ENCODE data around the gene RRP1. TPM values are rescaled to one million over a fixed set of nuclear protein-coding genes. Genes with fewer than 3 reads are reported as not detected.

The RRP1 gene
- total RNA-seq, 1 donor from 2014 or later = 52.0 TPM

DNA sequence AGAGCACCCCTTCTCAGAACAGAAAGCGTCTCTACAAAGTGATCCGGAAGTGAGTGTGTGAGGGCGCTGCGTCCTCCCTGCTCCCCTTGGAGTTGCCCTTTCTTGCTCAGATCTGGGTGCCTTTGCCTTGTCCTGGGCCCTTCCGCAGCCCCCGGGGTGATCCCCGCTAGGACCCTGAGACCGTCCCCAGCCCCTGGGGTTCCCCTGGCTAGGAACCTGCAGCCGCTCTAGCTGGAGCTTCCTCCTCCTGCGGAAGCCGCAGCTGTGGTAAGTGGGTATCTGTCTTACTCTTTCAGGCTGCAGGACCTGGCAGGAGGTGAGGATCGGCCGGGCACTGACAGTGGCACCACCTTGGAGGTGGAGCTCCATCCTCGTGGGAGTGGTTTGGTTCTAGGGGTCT is 11.2 kb downstream of the RRP1 start:
- Histone ChIP-seq H3K36me3 (peaks cover 76 to 92% of the 10 kb centered on the region in 2 donors), H3K4me1 (no peaks in the 10 kb centered on the region), H3K27ac (no peak overlapping the region), H3K27me3 (no peaks in the 10 kb centered on the region), H3K4me3 (no peak overlapping the region), H3K9me3 (no peaks in the 10 kb centered on the region)
- no peak for DNase-seq (ENCODE audit: low spot score in 2 of 2)
- intact Hi-C loops (cut with DNase I) = no loop called here
- TF ChIP-seq, protein P1, sequence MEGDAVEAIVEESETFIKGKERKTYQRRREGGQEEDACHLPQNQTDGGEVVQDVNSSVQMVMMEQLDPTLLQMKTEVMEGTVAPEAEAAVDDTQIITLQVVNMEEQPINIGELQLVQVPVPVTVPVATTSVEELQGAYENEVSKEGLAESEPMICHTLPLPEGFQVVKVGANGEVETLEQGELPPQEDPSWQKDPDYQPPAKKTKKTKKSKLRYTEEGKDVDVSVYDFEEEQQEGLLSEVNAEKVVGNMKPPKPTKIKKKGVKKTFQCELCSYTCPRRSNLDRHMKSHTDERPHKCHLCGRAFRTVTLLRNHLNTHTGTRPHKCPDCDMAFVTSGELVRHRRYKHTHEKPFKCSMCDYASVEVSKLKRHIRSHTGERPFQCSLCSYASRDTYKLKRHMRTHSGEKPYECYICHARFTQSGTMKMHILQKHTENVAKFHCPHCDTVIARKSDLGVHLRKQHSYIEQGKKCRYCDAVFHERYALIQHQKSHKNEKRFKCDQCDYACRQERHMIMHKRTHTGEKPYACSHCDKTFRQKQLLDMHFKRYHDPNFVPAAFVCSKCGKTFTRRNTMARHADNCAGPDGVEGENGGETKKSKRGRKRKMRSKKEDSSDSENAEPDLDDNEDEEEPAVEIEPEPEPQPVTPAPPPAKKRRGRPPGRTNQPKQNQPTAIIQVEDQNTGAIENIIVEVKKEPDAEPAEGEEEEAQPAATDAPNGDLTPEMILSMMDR (IDR thresholded peaks at IDR 0.05) = no peak

- TF ChIP-seq, protein P1 (IDR thresholded peaks at IDR 0.05) = no peak
- H3K4me1 ChIP-seq = no peaks in the 10 kb centered on the region
- DNase-seq (ENCODE audit: low spot score in 2 of 2) = no peak
- intact Hi-C loops (cut with DNase I) = no loop called here
- peaks cover 74 to 85% of the 10 kb centered on the region in 2 donors for H3K36me3 ChIP-seq
- H3K27ac ChIP-seq = no peak overlapping the region
- H3K4me3 ChIP-seq = no peak overlapping the region
- H3K9me3 ChIP-seq = no peaks in the 10 kb centered on the region
- no peaks in the 10 kb centered on the region for H3K27me3 ChIP-seq
Measured at GRCh38 chr21:43801006-43801783, 11.8 kb downstream of the RRP1 start.

DNA sequence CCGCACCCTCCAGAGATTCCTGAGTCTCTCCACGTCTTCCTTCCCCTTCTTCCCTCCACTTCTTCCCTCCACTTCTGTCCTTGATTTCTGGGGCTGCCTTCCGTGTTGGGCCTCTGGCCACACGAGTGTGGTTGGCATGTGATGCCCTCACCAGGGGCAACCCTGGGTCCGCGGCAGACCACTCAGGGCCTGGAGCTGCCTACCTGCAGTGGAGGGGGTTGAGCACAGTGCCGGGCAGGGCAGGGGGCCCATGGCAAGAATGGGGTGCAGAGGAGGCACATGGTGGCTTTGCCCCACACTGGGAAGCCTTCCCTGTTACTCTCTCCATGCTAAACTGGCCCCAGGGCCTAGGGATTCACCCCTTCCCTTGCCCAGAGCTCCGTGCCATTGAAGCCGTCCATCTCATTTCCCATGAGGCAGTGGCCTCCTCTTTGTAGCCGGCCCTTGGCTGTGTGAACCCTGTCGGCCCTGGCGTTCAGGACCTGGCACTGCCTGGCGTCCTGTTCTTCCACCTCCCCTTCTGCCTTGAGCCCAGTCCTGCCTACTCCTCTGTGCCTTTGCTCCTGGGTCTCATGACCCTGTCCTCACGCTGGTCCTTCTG is 13.4 kb downstream of the RRP1 start:
- TF ChIP-seq, protein P1 (IDR thresholded peaks at IDR 0.05) = no peak
- no peak for DNase-seq (ENCODE audit: low spot score in 2 of 2)
- no peaks in the 10 kb centered on the region for H3K9me3 ChIP-seq
- H3K27ac ChIP-seq = no peak overlapping the region
- H3K4me3 ChIP-seq = no peak overlapping the region
- H3K36me3 ChIP-seq = peaks cover 58 to 69% of the 10 kb centered on the region in 2 donors
- H3K4me1 ChIP-seq = no peaks in the 10 kb centered on the region
- intact Hi-C loops (cut with DNase I) = no loop called here
- H3K27me3 ChIP-seq = no peaks in the 10 kb centered on the region

- Histone ChIP-seq H3K27ac (no peak overlapping the region), H3K9me3 (no peaks in the 10 kb centered on the region), H3K36me3 (peaks cover 49 to 60% of the 10 kb centered on the region in 2 donors), H3K4me3 (no peak overlapping the region), H3K27me3 (no peaks in the 10 kb centered on the region), H3K4me1 (no peaks in the 10 kb centered on the region)
- intact Hi-C loops (cut with DNase I) = no loop called here
- TF ChIP-seq, protein P1 (IDR thresholded peaks at IDR 0.05) = no peak
- no peak for DNase-seq (ENCODE audit: low spot score in 2 of 2)
Measured at GRCh38 chr21:43803558-43804300, 14.4 kb downstream of the RRP1 start.

GRCh38 chr21:43805275-43805800 is 16.0 kb downstream of the RRP1 start:
- Histone ChIP-seq H3K9me3 (no peaks in the 10 kb centered on the region), H3K4me3 (no peak overlapping the region), H3K36me3 (peaks cover 37 to 44% of the 10 kb centered on the region in 2 donors), H3K4me1 (no peaks in the 10 kb centered on the region), H3K27ac (no peak overlapping the region), H3K27me3 (no peaks in the 10 kb centered on the region)
- DNase-seq (ENCODE audit: low spot score in 2 of 2) = no peak
- intact Hi-C loops (cut with DNase I) = no loop called here
- TF ChIP-seq, protein P1 (IDR thresholded peaks at IDR 0.05) = no peak
